ENCODE results near the gene SLC47A1. TPM values are rescaled to one million over a fixed set of nuclear protein-coding genes. Genes with fewer than 3 reads are reported as not detected.

The SLC47A1 gene
- total and polyA plus RNA-seq, 2 of the 4 experiments (the other 2 are of a cell fraction), result not detected

- Histone ChIP-seq H2BK5ac (ENCODE audit: low read depth, low read length, poor library complexity, severe bottlenecking) (no peak overlapping the region), H3K27ac (ENCODE audit: insufficient read depth, low read length) (no peak overlapping the region), H3K36me3 (ENCODE audit: control insufficient read depth, insufficient read depth, low read length) (no peaks in the 10 kb centered on the region), H3K14ac (replicated peaks; ENCODE audit: low read depth, low read length) (no peak overlapping the region), H4K20me1 (ENCODE audit: insufficient read depth, low read length) (no peaks in the 10 kb centered on the region), H2BK20ac (ENCODE audit: low read depth, low read length) (no peak overlapping the region), H3K9ac (ENCODE audit: low read depth, low read length) (no peak overlapping the region), H3K9me1 (ENCODE audit: insufficient read depth, low read length) (no peaks in the 10 kb centered on the region), H3K56ac (ENCODE audit: extremely low read depth, insufficient read depth, low read length) (no peak overlapping the region), H3K4me2 (ENCODE audit: low read depth, low read length) (no peak overlapping the region), H2AK9ac (replicated peaks; ENCODE audit: low read depth, low read length, poor library complexity) (no peak overlapping the region), H3K4me3 (ENCODE audit: insufficient read depth, low read depth, low read length) (no peak overlapping the region), H3K79me1 (ENCODE audit: low read depth in 1 of 2, low read length in 2 of 2) (no peaks in the 10 kb centered on the region), H2AFZ (replicated peaks; ENCODE audit: low read length, poor library complexity) (no peak overlapping the region), H4K8ac (ENCODE audit: low read depth in 2 of 2, low read length in 2 of 2) (no peak overlapping the region), H3K9me3 (ENCODE audit: control insufficient read depth, insufficient read depth, low read length) (peaks cover 16% of the 10 kb centered on the region), H4K5ac (ENCODE audit: low read depth, low read length) (no peak overlapping the region), H3K23ac (ENCODE audit: low read depth, low read length) (no peak overlapping the region), H3K4me1 (ENCODE audit: control insufficient read depth, insufficient read depth, low read length) (no peaks in the 10 kb centered on the region), H3K27me3 (ENCODE audit: control insufficient read depth, insufficient read depth, low read length) (peaks cover 9% of the 10 kb centered on the region), H3K4ac (ENCODE audit: low read depth, low read length) (no peak overlapping the region), H4K91ac (ENCODE audit: insufficient read depth, low read depth, low read length) (no peak overlapping the region), H2BK120ac (ENCODE audit: low read depth, low read length) (no peak overlapping the region), H2AK5ac (ENCODE audit: low read depth, low read length) (no peak overlapping the region), H2BK15ac (ENCODE audit: low read depth, low read length) (no peak overlapping the region), H3K18ac (ENCODE audit: low read depth, low read length) (no peak overlapping the region)
- ChIA-PET CTCF (no interaction called here), POLR2A (ENCODE audit: unreplicated experiment) (no interaction called here)
- in situ Hi-C loops (cut with MboI; ENCODE audit: low sequenced_read_pairs), result no loop called here
- no TSS peak for BruUV-seq (replicated peaks)
- no peak for ATAC-seq (ENCODE audit: low read depth)
- dilution Hi-C loops (cut with HindIII; ENCODE audit: low sequenced_read_pairs, unreplicated experiment), result no loop called here
- intact Hi-C loops (cut with micrococcal nuclease), result no loop called here
- no CpG with 5 or more reads among the region's 1 CpG for WGBS, 2 experiments (ENCODE audit: extremely low coverage in 2 of 2, insufficient read length in 1 of 2)
- DNase-seq, result no peak
- TF ChIP-seq ELK1 (IDR thresholded peaks at IDR 0.05; ENCODE audit: borderline replicate concordance, low read depth, low read length) (no peak), CTCF (conservative IDR thresholded peaks at IDR 0.05; ENCODE audit: low read depth, low read length) (no peak), MXI1 (IDR thresholded peaks at IDR 0.05; ENCODE audit: borderline replicate concordance, low read depth, low read length) (no peak), FOS (IDR thresholded peaks at IDR 0.05; ENCODE audit: low read depth, low read length) (no peak), BHLHE40 (IDR thresholded peaks at IDR 0.05; ENCODE audit: low read depth, low read length) (no peak), MAFK (IDR thresholded peaks at IDR 0.05; ENCODE audit: low read depth, low read length) (no peak), SMC3 (IDR thresholded peaks at IDR 0.05; ENCODE audit: low read depth, low read length) (no peak), POLR2A (IDR thresholded peaks at IDR 0.05; ENCODE audit: low read depth, low read length) (no peak), MAZ (IDR thresholded peaks at IDR 0.05; ENCODE audit: borderline replicate concordance, low read depth, low read length) (no peak), NFE2L2 (IDR thresholded peaks at IDR 0.05; ENCODE audit: low read depth, low read length) (no peak), USF2 (IDR thresholded peaks at IDR 0.05; ENCODE audit: low read depth, low read length) (no peak), RCOR1 (IDR thresholded peaks at IDR 0.05; ENCODE audit: insufficient replicate concordance, low read length) (no peak), RFX5 (IDR thresholded peaks at IDR 0.05; ENCODE audit: low read depth, low read length) (no peak), CEBPB (IDR thresholded peaks at IDR 0.05; ENCODE audit: low read depth, low read length) (no peak), CHD1 (IDR thresholded peaks at IDR 0.05; ENCODE audit: low read depth, low read length) (no peak), RAD21 (IDR thresholded peaks at IDR 0.05; ENCODE audit: low read length) (no peak)
Measured at GRCh38 chr17:19621697-19622096, 88.0 kb downstream of the SLC47A1 start.

All from IMR-90 (cell line).